BJ (cell line): ENCODE results near the gene FOXN3. TPM values are rescaled to one million over a fixed set of nuclear protein-coding genes. Genes with fewer than 3 reads are reported as not detected.

Experiments
- CTCF ChIA-PET: fragments of 350-600 bp; formaldehyde crosslinking; extraction: SDS; loops from one replicate; lab custom pipeline; 2021; ENCODE audit warnings: antibody characterized with exemption, inconsistent platforms; lab: Yijun Ruan, JAX
- POLR2A ChIA-PET: fragments of 300-600 bp; sonication (Branson Sonifier 250); formaldehyde crosslinking; extraction: SDS; loops from one replicate; lab custom pipeline; 2021; ENCODE audit warnings: antibody characterized with exemption; lab: Charles Lee
- DNase-seq: peaks from one replicate; pipeline ENCODE4 v3.0.0-alpha.2; 2011; ENCODE audit warnings: low read depth
- H3K27me3 ChIP-seq: 2 replicates; pipeline ENCODE4 v1.6.0; 2011; ENCODE audit warnings: low read length; ENCODE audit not compliant: control insufficient read depth, insufficient read depth
- H3K36me3 ChIP-seq: 2 replicates; pipeline ENCODE4 v1.5.1; 2011; ENCODE audit warnings: low read length; ENCODE audit not compliant: control insufficient read depth, insufficient read depth
- H3K4me3 ChIP-seq: 2 replicates; pipeline ENCODE4 v1.5.1; 2011; ENCODE audit warnings: low read depth, mild to moderate bottlenecking, control low read depth, low read length
- CTCF ChIP-seq: IDR thresholded peaks from 2 replicates; pipeline ENCODE4 v1.5.1; 2011; ENCODE audit warnings: low read depth, mild to moderate bottlenecking, control low read depth, inconsistent platforms, low read length, moderate library complexity; ENCODE audit not compliant: insufficient read depth
- polyA plus RNA-seq: library from polyadenylated mRNA; depleted of rRNA; stranded (reverse); fragments of >200 nt; gene quantifications from 2 replicates; pipeline ENCODE4 v1.2.3, GENCODE V29; 2011

Gene FOXN3
- polyA plus RNA-seq, 1 experiment, result 30.2 TPM

DNA sequence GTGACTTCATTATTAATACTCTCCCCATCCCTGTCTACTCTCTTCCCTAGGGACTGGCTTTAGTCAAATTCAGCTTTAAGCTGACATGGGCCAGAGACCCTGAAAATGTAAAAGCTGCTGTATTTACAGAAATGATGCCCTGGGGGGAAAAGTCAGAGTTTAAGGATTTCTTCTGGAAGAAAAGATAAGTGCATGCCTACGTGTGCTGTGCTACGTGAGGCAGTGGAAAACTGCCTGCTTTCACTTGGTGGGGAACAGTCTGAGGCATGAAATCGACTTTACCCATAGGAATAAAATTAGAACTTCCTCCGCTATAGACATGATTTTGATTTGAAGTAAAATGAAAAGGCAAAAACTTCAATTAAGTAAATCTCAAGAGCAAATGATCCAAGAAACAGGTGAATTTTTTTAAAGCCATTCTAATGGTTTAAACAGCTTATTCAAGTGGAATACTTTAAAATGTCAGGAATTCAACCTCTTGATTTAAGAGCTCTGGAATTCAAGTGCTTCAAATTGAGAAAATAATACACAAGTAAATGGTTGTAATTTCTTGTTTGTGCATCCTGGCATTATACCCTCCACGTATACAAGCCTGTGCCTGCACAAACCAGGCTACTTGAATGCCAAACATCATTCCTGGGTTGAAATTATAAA, 168.5 kb downstream of the FOXN3 start:
- TF ChIP-seq CTCF, result no peak
- Histone ChIP-seq H3K36me3 (no peaks in the 10 kb centered on the region), H3K27me3 (no peaks in the 10 kb centered on the region), H3K4me3 (no peak overlapping the region)
- no peak for DNase-seq
- ChIA-PET CTCF (interaction anchor here (1.0 to 1.1 kb wide), 2 partner anchors 11 to 987 kb away, joined by 3 to 4 read pairs; no protein-coding TSS in a partner anchor), POLR2A (no interaction called here)

- ChIA-PET POLR2A (no interaction called here), CTCF (interaction anchor here (1.1 kb wide), 1 partner anchor 10 kb away, joined by 3 read pairs; no protein-coding TSS in a partner anchor)
- no peak for TF ChIP-seq CTCF
- Histone ChIP-seq H3K4me3 (no peak overlapping the region), H3K36me3 (no peaks in the 10 kb centered on the region), H3K27me3 (no peaks in the 10 kb centered on the region)
- no peak for DNase-seq
Measured at GRCh38 chr14:89247457-89248122, 169.4 kb downstream of the FOXN3 start.

- POLR2A ChIA-PET, result no interaction called here
- no peaks in the 10 kb centered on the region for H3K36me3 ChIP-seq
Measured at GRCh38 chr14:89246290-89246689, 170.7 kb downstream of the FOXN3 start.

DNA sequence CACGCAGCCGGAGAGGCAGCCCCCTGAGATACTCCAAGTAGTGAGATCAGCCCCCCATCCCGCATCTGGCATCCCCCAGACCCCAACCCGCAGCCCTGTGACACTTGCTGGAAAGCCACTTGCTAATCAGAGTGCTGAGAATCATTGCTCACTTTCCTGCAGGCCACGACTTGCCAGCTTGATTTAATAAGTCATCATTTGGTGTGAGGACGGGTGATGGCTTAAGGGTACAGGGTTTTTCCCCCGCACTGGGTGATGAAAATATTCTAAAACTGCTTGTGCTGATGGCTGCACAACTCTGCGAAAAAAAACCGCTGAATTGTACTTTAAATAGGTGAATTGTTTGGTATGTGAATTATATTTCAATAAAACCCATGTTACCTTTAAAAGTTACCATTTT, 171.2 kb downstream of the FOXN3 start:
- CTCF ChIA-PET, result no interaction called here

More at GRCh38 chr14:89246290-89246689, 170.7 kb downstream of the FOXN3 start:
- no peak for DNase-seq
- H3K4me3 ChIP-seq, result no peak overlapping the region
- H3K27me3 ChIP-seq, result no peaks in the 10 kb centered on the region
- CTCF ChIA-PET, result no interaction called here
- TF ChIP-seq CTCF, result no peak

More for the DNA sequence above, 171.2 kb downstream of the FOXN3 start:
- no peaks in the 10 kb centered on the region for H3K36me3 ChIP-seq
- POLR2A ChIA-PET, result no interaction called here
- no peak overlapping the region for H3K4me3 ChIP-seq
- H3K27me3 ChIP-seq, result no peaks in the 10 kb centered on the region
- TF ChIP-seq CTCF, result no peak
- DNase-seq, result no peak
